HG03039 (cell line): ENCODE measurements around the gene BIK.
"Not testable (repeated sequence)": the region's sequence is repeated elsewhere in the genome, so short reads cannot be mapped to it uniquely, and the experiment has no call there.

ENCODE experiments used
- ATAC-seq: cut with Tn5 transposase; IDR thresholded peaks from one replicate; pipeline ENCODE4 v1.9.1; 2021; ENCODE audit warnings: mild to moderate bottlenecking, moderate library complexity; ENCODE audit not compliant: unreplicated experiment

The BIK gene

GRCh38 chr22:43104056-43104625 lies 6.4 kb upstream of the BIK start:
- not testable (repeated sequence) for ATAC-seq

DNA sequence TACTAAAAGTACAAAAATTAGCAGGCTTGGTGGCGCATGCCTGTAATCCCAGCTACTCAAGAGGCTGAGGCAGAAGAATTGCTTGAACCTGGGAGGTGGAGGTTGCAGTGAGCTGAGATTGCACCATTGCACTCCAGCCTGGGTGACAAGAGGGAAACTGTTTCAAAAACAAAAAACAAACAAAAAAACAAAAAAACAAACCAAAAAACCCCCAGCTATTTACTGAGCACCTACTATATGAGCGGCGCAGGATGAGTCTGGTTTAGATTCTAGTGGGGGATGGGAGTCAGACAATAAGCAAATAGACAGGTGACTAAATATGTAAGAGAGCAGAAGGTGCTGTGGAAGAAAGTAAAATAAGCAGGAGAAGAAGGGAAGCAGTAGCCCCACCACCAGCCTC lies 5.6 kb upstream of the BIK start:
- ATAC-seq = not testable (repeated sequence)

DNA sequence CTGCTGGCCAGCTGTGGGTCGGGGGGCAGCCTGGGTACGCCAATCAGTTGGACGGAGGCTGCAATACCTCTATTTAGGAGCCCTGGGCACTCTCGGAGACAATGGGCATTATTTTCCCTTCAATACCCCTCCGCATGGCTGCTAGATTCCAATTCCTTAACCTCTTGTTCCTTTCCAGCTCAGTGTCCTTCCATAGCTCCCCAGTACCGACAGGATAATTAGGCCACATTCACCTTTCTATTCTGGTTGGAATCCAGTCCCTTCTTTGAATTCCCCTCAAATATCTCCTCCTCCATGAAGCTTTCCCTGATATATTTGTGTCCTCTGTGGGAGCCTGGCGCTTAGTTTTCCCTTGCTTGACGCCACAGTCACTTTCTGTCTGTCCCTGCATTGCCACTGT lies 4.2 kb upstream of the BIK start:
- no peak for ATAC-seq

GRCh38 chr22:43109511-43109910 lies 1.0 kb upstream of the BIK start:
- ATAC-seq = no peak

GRCh38 chr22:43109921-43110443 lies 568 bp upstream of the BIK start:
- no peak for ATAC-seq

GRCh38 chr22:43110927-43111623 lies 525 bp downstream of the BIK start:
- peak; percentile 32 for ATAC-seq

GRCh38 chr22:43113526-43114251 lies 3.1 kb downstream of the BIK start:
- ATAC-seq = no peak

DNA sequence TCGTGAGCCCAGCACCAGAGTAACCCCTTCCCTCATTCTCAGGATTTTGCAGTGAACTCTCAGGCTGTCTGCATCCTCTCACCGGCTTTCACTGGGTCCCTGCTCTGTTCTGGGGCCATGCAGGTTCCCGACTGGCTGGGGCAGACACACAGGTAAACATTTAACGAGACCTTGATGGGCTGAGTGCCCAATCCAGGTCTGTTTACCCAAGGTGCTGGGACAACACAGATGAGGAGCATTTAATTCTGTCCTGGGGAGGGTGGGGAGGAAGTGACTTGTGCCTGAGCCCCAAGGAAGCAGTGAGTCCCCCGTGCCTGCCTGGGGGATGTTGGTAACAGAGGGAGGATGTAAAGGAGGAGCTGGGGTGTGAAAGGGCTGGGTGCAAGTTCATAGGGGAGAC lies 4.4 kb downstream of the BIK start:
- ATAC-seq = no peak

DNA sequence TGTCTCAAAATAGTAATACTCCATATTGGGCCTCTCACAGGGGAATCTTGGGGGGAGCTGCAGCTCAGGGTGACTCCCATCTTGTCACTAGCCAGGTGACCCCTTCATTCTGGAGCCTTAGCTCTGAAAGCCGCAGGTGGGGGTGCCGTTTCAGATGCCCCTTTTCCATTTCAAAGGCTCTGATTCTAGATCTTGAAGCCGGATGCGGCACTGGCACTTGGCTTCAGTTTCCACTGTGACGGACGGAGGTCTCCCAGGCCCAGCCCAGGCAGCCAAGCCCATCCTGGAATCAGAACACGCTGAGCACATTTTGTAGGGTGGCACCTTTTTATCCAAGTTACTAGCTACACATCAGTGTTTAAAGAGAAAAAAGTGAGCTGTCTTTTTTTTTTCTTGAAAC lies 6.4 kb downstream of the BIK start:
- ATAC-seq = no peak

DNA sequence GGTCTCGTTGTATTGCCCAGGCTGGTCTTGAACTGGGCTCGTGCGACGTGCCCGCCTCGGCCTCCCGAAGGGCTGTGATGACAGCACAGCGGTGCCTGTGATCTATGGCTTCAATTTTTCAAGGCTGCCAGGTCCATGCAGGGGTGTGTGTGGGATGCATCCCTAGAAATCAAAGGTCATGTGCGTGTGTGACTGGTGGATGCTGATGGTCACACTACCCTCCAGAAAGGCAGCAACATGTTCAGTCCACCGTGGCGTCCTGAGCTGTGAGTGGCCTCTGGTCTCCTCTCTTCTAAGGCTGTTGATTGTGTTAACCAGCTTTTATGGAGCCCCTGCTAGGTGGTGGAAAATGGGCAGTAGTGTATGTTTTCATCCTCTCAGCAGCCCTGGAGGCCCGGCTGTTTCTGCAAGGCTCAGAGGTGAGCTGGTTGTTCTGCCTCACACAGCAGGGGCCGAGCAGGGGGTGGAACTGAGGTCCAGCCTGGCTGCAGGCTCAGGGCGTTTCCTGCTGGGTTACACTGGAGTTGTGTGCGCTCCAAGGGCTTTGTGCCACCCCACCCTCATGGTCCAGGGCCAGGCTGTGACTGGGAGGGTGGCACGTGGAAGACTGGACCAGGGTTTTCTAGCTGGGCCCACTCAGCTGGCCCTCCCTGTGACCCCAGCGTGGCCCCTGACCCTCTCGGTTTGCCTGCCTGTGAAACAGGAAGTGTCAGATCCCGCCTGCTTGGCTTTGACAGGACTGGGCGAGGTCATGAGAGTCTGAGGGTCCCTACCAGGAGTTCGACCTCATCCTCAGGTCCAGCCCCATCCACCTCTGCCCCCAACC lies 7.7 kb downstream of the BIK start:
- peak; percentile 5 for ATAC-seq

DNA sequence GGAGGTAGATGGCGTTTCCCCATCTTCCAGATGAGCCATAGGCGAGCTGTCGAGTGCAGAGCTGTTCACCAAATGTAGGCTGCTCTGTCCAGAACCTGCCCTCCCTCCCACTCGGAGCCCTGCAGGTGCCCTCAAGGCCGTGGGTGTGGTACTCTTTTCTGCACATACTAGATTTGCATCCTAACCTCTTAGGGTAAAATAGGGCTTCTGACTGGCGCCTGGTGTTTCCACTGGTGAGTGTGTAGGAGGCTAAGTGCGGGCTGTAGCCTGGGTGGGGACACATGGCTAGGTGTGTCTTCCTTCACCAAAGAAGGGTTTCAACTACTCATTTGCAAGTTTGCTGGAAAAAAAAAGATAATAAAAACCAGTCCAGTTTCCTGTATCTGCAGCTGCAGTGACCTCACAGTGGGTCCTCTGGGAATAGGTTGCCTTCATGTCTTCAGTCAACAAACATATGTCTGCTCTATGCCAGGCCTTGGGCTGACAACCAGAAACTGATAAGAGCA lies 8.5 kb downstream of the BIK start:
- peak; percentile 55 for ATAC-seq

DNA sequence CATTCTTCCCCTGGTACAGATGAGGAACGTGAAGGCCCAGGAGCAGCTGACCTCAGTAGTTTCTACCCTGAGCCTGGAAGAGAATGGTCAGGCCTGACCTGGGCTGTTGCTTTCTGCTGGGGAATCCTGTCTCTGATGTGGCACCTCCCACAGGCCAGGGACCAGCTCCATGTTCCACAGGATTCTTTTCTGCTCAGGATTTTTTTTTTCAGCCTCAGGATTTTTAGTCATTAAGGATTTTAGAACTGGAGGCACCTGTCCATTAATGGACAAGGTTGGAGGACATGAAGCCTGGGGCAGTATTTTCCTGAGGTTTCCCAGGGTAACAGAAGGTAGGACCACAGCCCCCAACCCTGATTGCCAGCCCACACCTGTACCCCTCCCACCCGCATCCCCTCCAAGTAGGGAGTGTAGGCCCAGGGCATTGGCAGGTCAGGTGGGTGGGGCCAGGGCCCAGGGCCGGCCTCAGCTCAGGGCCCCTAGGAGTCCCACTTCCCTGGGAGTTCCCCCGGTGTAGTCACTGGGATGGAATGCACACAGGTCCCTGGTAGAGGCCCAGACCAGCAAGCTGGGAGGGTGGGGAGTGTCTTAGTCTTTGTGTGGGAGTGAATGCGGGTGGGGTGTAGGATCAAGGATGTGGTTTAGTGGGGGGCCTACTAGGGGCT lies 16.1 kb downstream of the BIK start:
- ATAC-seq = no peak

GRCh38 chr22:43127166-43127908 lies 16.8 kb downstream of the BIK start:
- no peak for ATAC-seq

- ATAC-seq = no peak
Measured at GRCh38 chr22:43128116-43128515, 17.6 kb downstream of the BIK start.

GRCh38 chr22:43128928-43129424 lies 18.4 kb downstream of the BIK start:
- no peak for ATAC-seq

- ATAC-seq = no peak
Measured at GRCh38 chr22:43129426-43130425, 19.2 kb downstream of the BIK start.

- no peak for ATAC-seq
Measured at GRCh38 chr22:43131773-43132501, 21.4 kb downstream of the BIK start.

DNA sequence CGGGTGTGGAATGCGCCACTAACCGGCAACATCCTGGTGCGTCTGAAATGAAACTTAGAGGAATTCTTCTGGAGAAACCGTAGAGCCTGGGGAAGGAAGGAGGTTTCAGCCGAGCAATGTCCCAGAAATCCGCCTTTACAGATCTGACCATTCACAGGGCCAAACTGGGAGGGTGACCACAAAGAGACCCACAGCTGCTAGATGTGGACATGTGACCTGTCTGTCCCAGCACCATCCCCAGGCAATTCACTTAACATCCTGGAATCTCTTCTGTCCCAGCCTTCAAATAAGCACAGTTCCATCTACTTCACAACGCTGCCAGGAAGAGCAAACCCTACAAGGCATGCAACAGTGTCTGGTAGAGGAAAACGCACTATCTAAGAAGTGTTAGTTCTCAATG lies 22.9 kb downstream of the BIK start:
- no peak for ATAC-seq
